MV-4-11 (cell line): ENCODE data around the gene F8A3.
"Not testable (repeated sequence)": the region's sequence is repeated elsewhere in the genome, so short reads cannot be mapped to it uniquely, and the experiment has no call there.

Source experiments
- DNase-seq: peaks from one replicate; lab custom pipeline; 2025; lab: John Stamatoyannopoulos, UW

F8A3 gene

GRCh38 chrX:155458471-155458870 lies at the start of gene F8A3:
F8A3 (minus strand) TSS chrX:155458620; CDS start chrX:155458600, 20 bp downstream.
- DNase-seq: not testable (repeated sequence)

GRCh38 chrX:155505296-155505695 lies 46.9 kb upstream of the F8A3 start:
- no peak for DNase-seq

GRCh38 chrX:155495134-155495533 lies 36.7 kb upstream of the F8A3 start:
- not testable (repeated sequence) for DNase-seq

GRCh38 chrX:155491421-155491820 lies 33.0 kb upstream of the F8A3 start:
- DNase-seq: not testable (repeated sequence)

GRCh38 chrX:155477136-155477535 lies 18.7 kb upstream of the F8A3 start:
- not testable (repeated sequence) for DNase-seq

GRCh38 chrX:155466269-155466938 lies 8.0 kb upstream of the F8A3 start:
- not testable (repeated sequence) for DNase-seq

GRCh38 chrX:155460501-155460900 lies 2.1 kb upstream of the F8A3 start:
- not testable (repeated sequence) for DNase-seq

GRCh38 chrX:155457761-155458447 lies 516 bp downstream of the F8A3 start:
- not testable (repeated sequence) for DNase-seq

GRCh38 chrX:155441097-155441496 lies 17.3 kb downstream of the F8A3 start:
- DNase-seq: no peak

- no peak for DNase-seq
Measured at GRCh38 chrX:155435744-155436112, 22.7 kb downstream of the F8A3 start.

GRCh38 chrX:155434906-155435743 lies 23.3 kb downstream of the F8A3 start:
- peak; percentile 1 for DNase-seq

- DNase-seq: no peak
Measured at GRCh38 chrX:155417769-155418168, 40.7 kb downstream of the F8A3 start.
